HG03280 (cell line): ENCODE data around the gene ESR1.
"Not testable (repeated sequence)": the region's sequence is repeated elsewhere in the genome, so short reads cannot be mapped to it uniquely, and the experiment has no call there.

Source experiments
- ATAC-seq: cut with Tn5 transposase; IDR thresholded peaks from one replicate; pipeline ENCODE4 v1.9.1; 2021; ENCODE audit warnings: mild to moderate bottlenecking, moderate library complexity; ENCODE audit not compliant: unreplicated experiment

ESR1 gene

DNA sequence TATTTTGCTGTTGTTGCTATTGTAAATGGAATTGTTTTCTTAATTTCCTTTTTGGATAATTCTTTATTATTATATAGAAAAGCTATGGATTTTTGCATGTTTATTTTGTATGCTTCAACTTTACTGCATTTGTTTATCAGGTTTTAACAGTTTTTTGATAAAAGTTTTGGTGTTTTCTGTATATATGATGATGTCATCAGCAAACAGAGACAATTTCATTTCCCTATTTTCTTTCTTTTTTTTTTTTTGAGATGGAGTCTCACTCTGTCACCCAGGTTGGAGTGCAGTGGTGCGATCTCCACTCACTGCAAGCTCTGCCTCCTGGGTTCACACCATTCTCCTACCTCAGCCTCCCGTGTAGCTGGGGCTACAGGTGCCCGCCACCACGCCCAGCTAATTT lies 156.9 kb downstream of the ESR1 start:
- ATAC-seq = not testable (repeated sequence)

DNA sequence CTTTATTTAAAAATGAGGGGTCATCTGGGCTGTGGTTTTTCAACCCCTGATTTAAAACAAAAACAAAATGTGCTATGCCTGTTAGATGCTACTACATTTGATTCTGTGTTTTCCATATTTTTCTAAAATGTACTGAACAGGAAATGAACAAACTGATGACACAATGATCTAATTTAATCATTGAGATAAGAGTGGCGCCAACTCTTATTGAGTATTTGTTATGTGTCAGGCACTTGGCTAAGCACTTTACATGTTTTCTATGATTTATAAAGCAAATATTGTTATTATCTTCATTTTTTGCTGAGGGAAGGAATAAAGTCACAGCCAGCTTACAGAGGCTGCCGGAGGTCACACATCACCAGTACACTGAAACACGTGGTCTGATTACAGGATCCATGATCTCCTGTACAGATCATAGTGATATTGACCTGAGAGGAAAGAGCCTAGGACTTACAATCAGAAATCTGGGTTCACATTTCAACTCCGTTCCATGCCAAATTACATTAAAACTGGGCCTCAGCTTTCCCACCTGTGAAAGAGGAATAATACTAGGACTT lies 166.7 kb downstream of the ESR1 start:
- ATAC-seq = no peak

DNA sequence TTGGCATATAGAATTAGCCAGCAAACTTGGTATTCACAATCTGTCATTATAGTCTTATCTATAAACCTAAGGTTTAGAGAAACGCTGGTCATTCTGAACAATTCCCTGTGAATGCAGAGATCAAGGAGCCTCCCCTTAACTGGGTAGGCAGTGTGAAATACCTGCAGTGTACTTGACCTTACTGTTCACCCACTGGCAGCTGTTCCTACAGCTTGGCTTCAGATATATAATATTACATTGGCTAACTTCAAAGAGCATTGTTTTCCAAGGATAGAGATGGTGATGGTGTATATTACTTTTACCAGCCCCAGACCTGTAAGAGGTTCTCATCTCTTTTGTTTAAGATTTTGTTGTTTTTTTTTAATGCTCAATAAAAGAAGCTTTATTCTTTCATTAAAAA lies 168.3 kb downstream of the ESR1 start:
- no peak for ATAC-seq

DNA sequence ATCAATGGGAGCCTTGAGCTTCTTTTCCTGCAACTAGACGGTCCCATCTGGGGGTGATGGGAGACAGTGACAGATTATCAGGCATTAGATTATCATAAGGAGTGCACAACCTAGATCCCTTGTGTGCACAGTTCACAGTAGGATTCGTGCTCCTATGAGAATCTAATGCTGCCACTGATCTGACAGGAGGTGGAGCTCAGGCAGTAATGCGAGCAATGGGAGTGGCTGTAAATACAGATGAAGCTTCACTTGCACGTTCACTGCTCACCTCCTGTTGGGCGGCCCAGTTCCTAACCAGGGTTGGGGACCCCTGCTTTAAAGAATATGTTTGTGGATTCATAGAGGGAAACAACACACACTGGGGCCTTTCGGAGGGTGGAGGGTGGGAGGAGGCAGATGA lies 180.7 kb downstream of the ESR1 start:
- ATAC-seq = not testable (repeated sequence)

DNA sequence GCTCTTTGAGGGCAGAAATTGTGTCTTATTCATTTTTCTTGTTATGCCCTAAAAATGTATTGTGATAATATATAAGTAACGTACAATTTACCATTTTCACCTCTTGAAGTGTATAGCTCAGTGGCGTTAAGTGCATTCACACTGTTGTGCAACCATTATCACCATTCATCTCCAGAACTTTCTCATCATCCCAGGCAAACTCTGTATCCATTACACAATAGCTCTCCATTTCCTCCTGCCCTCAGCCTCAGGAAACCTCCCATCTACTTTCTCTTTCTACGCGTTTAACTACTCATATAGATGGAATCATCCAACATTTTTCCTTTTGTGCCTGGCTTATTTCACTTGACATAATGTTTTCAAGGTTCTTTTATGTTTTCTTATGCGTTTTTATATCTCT lies 184.6 kb downstream of the ESR1 start:
- ATAC-seq = no peak

DNA sequence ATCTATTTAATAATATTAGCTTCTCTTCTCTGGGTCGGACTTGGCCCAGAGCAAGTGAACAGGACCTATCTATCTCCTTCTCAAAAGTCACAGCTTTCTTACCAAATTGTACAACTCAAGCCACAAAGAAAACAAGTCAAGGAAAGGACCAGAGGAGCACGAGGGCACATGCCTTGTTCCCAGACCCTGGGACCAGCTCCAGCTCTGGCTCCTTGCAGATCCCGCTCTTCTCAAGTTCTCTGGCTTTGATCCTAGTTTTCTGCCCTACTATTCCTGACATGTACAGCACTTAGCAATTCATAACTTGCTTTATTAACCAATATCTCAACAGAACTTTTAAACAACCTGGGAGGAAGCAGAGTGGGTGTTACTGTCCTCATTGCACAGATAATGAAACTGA lies 185.9 kb downstream of the ESR1 start:
- no peak for ATAC-seq

DNA sequence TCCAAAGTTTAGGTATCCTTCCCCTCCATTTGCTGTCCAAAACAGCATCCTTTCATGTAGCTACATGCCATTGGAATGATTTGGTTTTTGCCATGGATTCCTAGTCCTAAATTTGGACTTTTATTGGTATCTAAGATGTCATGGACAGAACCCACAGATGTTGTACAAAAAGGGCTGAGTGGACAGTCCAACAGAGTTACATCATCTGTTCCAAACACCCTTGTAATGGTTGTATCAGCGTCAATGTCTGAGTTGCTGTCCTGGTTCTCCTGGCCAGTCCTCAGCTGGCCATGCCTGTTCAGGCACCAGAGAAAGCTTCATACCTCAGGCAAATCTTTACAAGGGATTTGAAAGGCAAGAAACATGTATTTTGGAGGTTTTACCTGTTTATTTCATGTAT lies 191.3 kb downstream of the ESR1 start:
- no peak for ATAC-seq

DNA sequence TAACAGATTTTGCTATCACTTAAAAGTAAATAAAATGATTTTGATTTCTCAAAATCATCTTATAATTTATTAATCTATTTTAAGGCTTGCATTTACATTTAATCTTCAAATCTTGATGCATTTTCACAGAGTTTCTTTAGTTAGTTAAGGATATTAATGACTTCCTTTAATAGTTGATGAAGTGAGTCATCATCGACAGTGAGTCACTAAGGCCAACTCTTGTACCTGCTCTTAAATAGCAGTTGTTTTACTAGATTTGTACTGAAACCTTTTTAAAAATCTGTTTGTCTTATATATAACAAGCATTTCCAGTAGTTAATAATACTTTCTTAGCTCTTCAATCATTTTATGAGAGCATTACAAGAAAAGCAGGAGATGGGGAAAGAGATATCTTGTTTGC lies 191.7 kb downstream of the ESR1 start:
- no peak for ATAC-seq

DNA sequence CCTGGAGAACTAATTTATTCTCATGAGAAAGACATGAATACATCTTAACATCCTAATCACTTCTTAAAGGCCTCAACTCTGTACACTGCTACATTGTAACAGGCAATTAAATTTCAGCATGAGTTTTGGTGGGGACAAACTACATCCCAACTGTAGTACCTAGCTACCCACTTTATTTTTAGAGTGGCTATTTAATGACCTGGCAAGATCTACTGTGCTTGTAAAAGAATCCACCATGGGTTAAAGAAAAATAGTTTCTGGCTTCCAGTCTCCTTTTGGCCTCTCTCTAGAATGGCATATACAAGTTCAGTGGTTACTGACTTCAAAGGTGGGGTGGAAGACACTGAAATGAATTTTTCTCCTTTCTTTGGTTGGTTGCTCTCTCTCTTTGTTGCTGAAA lies 193.9 kb downstream of the ESR1 start:
- no peak for ATAC-seq

DNA sequence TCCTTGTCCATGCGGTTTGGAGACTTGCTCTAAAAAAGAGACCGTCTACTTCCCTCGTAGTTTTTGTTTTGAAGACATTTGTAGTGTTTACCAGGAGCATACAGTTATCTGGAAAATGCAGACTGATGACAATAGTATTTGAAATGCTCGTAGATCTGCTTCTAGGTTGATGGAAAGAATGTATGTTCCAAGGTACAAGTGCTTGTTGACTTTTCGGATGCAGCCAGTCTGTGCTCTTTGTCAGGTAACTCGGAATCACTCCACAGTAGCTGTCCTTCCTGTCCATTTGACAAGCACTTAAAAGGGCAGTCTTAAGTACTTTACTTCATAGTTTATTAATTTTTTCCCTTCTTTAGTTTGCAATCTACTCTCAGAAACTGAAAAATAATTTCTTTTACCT lies 194.8 kb downstream of the ESR1 start:
- ATAC-seq = no peak

DNA sequence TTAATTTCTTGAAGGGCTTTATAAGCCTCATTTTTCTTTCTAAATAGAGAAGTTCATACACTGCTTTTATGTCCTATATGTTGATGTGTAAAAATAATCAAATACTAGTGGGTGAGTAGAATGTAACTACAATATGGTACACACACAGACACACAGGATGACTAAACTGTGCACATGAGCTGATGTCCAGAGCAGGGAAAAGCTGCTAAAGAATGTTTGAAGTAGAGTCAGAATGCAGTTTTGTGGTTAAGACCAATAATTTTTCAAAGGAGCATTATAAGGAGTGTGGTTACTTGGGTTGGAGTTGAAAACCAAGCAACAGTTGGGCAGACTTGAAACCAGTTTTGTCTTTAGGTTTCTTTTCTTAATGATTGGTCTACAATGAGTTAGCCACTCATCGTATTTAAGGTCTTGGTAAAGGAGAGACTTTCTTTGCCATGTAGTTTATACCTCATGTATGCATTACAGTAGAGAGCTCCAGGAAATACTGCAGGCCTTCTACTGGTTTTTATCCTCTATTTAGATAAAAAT lies 196.6 kb downstream of the ESR1 start:
- no peak for ATAC-seq

DNA sequence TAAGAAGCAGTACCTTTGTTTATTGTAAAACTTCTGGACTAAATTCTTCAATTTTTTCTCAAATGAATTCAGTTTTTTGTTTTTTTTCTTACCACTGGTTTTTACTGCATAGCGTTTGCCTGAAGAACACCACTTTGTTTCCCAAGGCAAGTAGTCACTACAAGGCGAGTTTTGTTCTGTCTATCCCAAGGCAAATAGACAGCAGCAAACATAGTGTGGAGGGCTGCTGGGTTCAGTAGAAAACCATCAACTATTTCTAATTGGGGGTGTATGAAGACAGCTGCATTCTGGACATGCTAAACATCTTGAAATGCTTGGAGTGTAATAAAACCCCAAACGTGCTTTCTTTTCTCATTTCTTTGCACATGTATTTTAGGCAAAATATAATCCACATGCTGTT lies 197.4 kb downstream of the ESR1 start:
- ATAC-seq = no peak

DNA sequence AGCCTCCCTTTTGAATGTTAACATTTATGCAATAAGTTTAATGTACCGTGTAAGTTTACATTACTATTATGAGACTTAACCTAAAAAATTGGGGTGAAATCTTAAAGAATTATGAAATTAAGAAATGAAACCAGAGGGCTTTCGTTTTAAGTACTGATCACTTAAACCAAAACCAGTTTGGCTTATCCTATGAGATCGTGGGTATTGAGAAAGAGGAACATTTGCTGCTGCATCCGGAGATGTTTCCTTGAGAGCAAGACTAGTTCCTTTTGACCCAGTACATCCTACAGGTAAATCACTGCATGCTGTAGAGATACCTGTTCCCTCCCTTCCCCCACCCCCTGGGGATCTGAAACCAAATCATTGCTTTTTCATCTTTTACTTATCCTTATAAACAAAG lies 201.3 kb downstream of the ESR1 start:
- ATAC-seq = no peak

DNA sequence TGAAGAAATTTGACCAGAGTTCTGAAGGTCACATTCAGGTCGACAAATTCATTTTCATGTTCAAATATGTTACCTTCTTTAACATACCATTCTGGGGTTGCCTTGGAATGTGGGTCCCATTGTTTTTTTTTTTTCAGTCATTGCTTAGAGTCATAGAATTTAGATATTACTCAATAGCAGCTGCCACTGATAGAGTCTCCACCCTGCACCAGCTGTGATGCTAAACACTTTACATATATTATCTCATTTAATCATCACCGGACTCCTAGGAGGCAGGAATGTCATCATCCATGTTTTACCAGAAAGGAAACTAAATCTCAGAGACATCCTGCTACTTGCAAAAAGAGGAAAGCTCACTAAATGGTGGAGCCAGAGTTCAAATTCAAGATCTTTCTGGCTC lies 204.7 kb downstream of the ESR1 start:
- ATAC-seq = no peak

DNA sequence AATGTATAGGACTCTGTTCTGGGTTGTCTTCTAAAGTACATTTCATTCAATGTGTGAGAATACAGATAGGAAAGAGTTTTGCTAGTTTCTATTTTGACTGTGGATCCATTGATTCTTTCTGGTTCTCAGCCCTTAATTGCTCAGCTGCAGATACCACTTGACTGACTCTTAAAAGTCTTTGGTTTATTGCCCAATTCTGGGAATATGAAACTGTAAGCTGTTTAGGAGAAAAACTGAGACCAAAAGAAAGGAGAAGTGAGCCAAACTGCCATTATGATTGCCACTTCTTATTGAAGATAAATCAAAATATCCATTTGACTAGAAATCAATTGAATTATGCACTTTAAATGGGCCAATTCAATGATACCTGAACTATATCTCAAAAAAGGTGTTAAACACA lies 211.4 kb downstream of the ESR1 start:
- no peak for ATAC-seq

DNA sequence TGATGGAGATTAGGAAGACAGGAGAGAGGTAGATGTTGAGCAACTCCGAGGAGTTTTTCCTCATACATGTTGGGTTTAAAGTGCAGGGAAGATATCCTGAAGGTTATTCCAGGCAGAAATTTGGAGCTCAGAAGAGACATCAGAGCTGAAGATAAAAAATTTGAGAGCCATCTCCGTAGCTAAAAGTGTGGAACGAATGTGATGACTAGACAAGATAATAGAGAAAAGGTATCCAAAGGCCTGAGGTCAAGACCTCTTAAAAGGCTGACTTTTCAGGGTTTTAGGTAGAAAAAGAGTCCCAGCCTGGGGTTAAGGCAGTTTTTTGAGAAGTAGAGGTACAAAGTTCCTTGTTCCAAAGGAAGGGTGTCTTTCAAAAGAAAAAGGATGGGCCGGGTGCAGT lies 214.8 kb downstream of the ESR1 start:
- ATAC-seq = no peak

DNA sequence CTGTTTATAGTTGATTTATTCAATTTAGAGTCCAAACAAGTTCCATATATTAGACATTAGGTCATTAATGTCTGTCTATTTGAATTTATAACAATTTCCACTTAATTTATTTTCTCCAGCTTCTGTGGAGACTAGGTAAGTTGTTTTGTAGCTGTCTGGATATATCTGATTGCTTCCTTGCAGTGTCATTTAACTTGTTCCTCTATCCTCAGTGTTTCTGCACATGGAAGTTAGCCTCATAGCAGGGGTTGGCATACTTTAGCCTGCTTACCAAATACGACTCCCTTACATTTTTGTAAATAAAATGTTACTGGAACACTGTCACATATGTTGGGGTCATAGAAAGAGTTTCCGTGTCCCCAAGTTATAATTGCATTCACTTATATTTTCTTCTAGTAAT lies 216.1 kb downstream of the ESR1 start:
- no peak for ATAC-seq

DNA sequence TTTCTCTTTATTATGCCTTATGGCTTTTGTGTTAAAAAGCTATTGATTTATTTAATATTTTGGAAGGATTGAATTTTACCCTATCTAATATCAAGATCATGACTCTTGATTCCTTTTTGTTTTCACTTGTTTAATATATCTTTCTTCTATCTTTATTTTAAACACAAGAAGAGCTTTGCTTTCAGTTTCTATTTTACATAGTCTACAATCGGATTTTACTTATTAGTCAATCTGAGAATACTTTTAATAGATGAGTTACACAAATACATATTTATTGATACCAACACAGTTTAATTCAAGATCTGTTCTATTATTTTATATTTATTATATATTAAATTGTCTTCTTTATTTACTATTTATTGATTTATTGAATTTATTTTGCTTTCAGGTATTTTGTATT lies 218.8 kb downstream of the ESR1 start:
- no peak for ATAC-seq

DNA sequence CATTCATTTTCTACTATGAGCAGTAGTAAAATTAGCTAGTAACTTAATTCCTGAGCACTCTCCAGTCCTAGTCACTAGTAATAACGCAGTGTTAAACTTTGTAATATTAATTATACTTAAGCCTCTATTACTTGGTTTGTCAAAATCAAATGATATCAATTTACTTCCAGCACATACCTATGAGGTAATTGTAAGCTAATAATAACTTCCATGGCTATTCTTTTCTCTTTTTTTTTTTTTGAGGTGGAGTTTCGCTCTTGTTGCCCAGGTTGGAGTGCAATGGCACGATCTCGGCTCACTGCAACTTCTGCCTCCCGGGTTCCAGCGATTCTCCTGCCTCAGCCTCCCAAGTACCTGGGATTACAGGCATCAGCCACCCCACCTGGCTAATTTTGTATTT lies 219.3 kb downstream of the ESR1 start:
- not testable (repeated sequence) for ATAC-seq

DNA sequence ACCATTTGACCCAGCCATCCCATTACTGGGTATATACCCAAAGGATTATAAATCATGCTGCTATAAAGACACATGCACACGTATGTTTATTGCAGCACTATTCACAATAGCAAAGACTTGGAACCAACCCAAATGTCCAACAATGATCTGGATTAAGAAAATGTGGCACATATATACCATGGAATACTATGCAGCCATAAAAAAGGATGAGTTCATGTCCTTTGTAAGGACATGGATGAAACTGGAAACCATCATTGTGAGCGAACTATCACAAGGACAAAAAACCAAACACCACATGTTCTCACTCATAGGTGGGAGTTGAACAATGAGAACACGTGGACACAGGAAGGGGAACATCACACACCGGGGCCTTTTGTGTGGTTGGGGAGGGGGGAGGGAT lies 226.3 kb downstream of the ESR1 start:
- not testable (repeated sequence) for ATAC-seq

DNA sequence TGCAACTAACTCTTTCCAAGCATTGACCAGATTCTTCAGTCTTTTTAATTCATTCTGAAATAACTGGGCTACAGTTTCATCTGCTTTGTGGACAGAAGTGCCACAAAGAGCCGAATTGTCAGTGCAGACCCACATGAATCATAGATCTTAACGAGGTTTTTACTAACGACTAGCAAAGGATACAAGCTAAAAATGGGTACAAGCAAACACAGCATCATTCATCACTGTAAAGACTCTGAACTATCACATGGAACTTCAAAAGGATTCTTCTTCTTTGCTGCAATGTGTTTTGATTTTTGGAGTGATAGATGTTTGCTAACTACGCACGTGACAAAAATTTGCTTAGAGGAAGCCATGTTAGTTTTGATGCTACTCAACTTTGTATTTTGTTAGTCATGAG lies 227.1 kb downstream of the ESR1 start:
- ATAC-seq = no peak

DNA sequence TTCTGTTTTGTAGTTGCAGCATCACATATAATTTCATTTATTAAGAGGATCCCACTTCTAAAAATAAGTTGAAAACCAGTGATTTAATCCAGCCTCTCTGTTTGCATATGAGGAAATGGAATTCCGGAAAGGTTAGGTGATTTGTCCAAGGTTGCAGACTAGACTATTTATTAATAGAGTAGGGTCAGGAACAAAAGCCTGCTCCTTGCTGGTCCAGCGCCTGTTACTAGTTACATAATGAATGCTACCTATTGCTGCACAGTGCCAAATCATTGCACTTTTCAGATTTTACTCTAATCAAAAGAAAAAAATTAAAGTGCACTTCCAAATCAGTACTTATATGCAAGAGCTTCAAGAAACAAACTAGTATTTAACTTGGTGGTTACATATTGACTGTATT lies 238.6 kb downstream of the ESR1 start:
- no peak for ATAC-seq

DNA sequence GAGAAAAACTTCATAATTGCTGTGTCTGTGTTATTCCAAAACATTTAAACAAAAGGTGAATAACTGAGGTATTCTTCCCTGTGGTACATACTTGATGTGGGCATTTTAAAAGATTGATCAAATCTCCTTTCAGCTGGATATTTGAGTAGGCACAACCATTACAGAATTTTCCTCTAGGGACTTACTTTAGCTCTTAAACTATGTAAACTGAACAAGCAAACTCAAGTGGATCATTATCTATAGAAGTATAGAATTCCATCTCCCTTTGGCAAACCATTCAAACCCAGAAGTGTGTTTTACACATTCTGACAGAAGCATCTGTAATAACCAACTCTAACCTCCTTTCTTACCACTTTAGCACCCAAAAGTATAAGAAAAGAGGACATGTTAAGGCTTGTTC lies 241.4 kb downstream of the ESR1 start:
- ATAC-seq = no peak

DNA sequence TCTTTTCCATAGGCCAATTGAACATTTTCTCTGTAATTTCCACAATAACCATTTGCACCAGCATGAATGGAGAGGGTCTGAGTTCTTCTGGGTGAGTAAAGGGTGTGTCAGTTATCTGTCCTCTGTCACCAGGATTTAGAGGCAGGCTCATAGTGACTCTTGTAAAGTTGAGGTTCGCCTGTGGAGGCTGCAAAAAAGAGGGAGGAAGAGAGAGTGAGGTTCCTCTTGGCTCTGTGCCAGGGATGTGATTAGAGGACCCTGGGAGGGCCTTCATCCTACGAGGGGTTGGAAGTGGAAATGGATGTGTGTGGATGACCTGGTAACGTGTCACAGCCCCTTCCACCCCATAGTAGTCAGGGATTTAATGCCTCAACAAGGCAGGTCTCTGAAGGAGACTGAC lies 242.0 kb downstream of the ESR1 start:
- ATAC-seq = no peak
